Hematopoietic multipotent progenitor cell treated with erythropoietin and hydrocortisone succinate and interleukin-3 and kit ligand, for 8 days (in vitro differentiated cells): ENCODE results near the gene FLNB.

Source experiments
- DNase-seq: peaks from one replicate; pipeline ENCODE4 v3.0.0-alpha.2; 2015

The FLNB gene

GRCh38 chr3:58169371-58169770 lies 161.1 kb downstream of the FLNB start:
- no peak for DNase-seq

GRCh38 chr3:58170376-58170775 lies 162.2 kb downstream of the FLNB start:
- DNase-seq: no peak

GRCh38 chr3:58171126-58171525 lies 162.9 kb downstream of the FLNB start:
- DNase-seq: no peak

DNA sequence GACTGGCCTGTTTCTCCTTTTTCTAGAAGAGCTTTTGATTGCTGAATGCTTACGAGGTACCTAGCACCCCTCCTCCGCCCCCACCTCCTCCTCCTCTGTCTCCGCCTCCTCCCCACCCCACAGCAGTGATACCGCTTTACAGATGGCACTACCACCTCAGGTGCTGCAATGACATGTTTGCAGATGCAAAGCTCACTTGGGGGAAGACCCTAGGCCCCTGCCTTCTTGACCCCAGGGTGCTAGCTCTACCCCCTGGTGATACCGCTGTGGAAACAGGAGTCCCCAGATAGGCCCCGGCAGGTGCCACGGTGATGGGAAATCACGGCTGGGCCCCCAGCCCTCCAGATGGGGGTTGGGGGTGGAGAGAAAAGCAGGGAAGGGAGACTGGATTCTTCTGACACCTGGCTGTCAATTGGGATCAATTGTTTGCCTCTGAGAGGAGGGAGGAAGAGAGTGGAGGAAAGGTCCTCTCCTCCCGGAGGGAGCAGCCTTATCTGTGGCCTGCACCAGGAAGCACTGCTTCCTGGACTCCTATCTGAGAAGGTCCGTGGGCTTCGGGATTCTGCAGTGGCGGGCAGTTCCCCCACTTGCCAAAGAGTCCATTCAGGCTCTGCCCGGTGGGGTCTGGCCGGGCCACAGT lies 164.9 kb downstream of the FLNB start:
- no peak for DNase-seq

GRCh38 chr3:58173669-58174398 lies 165.6 kb downstream of the FLNB start:
- peak; percentile 81 for DNase-seq

DNA sequence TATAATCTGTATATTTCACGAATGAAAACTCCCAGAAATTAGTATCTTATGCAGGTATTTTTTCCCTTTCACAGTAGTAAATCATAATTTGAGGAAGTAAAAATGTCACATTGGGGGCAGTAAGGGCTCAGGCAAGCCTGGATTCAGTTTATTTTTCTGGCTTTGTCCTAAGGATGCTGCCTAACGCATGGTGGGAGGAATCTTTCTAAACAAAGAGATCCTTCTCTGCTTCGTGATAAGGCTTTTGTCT lies 166.9 kb downstream of the FLNB start:
- DNase-seq: no peak

DNA sequence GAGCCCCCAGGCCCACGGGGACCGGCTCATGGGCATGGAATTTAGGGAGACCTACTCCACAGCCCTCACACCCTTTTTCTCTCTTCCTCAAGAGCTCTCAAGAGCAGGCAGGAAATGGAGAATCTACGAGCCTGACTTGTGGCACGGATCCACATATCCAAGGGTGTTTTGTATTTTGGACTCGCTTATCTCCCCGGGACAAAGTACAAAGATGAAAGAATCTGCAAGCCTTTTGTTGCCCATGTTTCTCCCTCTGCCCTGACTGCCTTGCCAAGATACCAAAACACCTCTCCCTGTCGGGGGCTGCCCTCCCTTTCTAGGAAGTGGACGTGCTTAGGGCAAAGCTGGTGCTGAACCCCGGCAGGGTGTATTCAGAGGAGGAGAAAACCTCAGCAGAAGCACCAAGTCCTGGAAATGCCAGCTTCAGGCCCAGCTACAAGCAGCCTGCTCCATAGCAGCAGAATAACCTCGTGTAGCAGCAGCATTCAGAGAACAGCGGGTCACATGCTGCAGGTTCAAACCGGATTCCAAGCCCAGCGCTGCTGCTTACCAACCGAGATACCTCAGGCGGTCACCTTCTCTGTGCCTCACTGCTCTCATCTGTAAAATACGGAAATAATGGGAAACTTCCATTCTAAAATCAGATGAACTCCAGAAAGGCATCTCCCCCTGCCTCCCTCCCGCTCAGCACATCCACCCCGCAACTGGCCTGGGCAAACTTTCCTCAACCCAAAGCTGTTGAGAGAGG lies 167.4 kb downstream of the FLNB start:
- peak; percentile 94 for DNase-seq

GRCh38 chr3:58176185-58176530 lies 167.9 kb downstream of the FLNB start:
- DNase-seq: no peak

DNA sequence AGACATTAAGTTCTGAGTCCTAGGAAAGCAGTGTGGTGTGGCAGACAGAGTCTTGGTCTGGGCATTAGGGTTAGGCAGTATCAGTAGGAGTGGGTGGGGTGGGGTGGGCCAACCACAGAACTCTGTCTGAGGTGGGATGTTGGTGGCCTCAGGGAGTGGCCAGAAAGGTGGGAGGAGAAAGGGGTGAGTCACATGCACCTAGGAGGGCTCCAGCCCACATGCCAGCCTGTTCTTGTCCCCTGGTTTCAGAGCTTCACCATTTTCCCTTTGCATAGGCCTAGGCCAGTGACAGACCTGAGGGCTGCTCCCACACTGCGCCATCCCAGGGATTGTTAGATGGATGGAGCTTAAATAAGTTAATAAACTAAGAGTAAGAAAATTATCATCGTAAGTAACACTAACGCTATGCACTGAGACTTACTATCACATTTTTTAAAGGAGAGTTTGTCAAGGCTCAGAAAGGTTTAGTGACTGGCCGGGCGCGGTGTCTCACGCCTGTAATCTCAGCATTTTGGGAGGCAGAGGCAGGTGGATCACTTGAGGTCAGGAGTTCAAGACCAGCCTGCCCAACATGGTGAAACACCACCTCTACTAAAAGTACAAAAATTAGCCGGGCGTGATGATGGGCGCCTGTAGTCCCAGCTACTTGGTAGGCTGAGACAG lies 168.7 kb downstream of the FLNB start:
- peak; percentile 88 for DNase-seq

- DNase-seq: peak; percentile 84
Observed at GRCh38 chr3:58177747-58178527, 169.7 kb downstream of the FLNB start.

DNA sequence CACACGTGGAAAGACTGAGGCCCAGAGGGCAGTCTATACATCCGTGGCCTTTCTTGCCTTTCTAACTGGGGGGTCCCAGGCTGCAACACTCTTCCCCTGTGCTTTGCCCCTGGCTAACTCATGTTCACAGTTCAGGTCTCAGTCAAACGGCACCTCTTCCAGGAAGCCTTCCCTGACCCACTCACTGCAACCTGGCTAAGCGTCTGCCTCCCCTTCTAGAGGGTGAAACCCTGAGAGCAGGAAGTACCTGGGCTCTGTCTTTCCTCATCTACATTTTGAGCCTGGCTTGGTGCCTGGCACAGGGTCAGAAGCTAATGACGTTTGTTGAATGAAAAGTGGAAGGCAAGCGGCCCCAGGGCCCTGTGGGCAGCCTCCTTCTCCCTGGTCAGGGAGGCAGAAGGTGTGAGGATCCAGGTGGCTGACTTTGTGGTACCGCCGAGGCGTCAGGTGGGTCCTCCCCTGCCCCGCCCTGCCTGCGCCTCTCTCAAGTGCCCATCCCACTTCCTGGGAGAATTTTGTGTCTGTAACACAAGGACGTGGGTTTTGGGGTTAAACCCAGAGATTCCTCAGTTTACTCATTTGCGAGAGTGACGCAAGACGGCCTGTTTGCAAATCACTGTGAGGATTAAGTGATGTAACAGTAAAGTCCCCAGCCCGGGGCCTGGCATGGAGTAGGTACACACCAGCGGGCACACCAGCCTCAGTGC lies 170.5 kb downstream of the FLNB start:
- DNase-seq: no peak

DNA sequence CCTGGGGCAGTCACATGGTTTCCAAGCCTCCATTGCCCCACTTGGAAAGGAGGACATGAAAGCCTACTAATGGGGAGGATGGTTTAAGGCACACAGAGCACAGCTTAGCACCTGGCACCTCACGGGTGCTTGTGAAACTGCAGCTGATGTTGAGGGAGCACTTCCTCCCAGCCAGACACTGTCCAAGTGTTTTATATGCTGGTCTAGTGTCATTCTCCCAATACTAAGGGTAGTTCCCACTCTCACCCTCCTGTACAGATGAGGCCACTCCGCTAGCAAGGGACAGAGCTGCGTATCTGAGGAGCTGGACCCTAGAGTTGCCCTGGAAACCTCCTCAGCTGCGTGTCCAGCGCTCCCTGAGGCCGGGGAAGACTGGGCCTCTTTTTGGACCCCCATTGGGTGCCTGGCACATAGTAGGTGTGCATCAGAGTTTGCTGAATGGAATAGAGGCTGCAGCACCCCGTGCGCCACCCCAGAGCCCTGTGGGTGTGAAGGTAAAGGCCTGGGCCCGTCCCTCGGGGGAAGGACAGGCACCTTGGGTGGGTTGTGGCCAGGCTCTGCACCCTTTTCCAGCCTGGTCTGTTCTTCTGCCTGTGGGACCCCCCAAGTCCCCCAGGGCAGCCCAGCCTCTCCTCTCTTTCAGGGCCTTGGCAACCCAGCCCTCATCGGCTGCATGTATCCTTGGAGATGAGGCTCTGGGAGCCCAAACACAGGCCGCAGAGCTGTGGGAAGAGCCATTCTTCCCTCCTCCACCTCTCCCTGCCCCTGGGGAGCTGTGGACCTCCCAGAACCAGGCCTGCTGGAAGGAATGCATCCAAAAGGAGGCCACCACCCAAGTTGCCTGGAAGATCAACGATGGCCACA lies 171.2 kb downstream of the FLNB start:
- no peak for DNase-seq

- no peak for DNase-seq
Observed at GRCh38 chr3:58180099-58180880, 172.1 kb downstream of the FLNB start.

- no peak for DNase-seq
Observed at GRCh38 chr3:58180940-58181587, 172.8 kb downstream of the FLNB start.

GRCh38 chr3:58183221-58183620 lies 175.0 kb downstream of the FLNB start:
- no peak for DNase-seq

DNA sequence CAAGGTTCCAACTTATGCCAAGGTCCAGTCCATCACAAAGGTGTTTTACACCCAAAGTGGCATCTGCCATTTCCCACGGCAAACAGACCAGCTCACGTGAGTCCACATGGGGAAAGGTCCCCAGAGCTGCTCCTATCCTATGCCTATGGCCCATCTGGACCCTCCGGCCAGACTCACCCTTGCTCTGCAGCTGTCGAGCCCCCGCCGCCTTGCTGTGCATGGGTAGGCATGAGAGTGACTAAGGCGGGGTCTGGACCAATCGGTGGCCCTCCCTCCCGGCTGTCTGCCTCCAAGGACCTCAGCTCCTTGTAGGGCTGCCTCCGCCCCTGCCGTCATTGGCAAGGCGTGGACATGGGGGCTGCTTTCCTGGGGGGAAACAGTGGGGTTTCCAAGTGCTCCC lies 175.7 kb downstream of the FLNB start:
- no peak for DNase-seq

- no peak for DNase-seq
Observed at GRCh38 chr3:58184309-58184981, 176.2 kb downstream of the FLNB start.

- DNase-seq: no peak
Observed at GRCh38 chr3:58184982-58185360, 176.7 kb downstream of the FLNB start.

DNA sequence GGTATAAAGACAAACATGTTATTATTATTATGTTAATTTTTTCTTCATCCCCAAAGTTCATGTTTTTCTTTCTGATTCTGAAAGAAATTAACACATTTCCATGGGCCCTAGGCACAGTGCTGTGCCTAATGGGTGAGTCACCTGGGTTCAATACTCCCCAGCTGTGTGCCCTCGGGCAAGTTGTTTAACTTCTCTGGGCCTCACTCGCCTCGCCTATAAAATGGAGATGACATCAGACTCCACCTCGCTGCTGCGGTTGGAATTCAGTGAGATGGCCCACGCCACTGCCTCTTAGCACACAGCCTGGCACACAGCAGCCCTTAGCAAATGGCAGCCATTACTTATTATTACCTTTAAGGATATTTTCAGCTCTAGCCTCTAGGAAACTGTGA lies 179.9 kb downstream of the FLNB start:
- no peak for DNase-seq
